GM23248 (cell line): ENCODE measurements around the gene ZNF846. TPM values are rescaled to one million over a fixed set of nuclear protein-coding genes. Genes with fewer than 3 reads are reported as not detected.
"Not testable (repeated sequence)": the region's sequence is repeated elsewhere in the genome, so short reads cannot be mapped to it uniquely, and the experiment has no call there.

ENCODE experiments used
- DNase-seq: peaks from one replicate; pipeline ENCODE4 v3.0.0-alpha.2; 2015
- H2AFZ ChIP-seq: fragments of 200-600 bp; sonication (generic); 2 replicates; pipeline ENCODE4 v1.6.1; 2016; ENCODE audit warnings: antibody characterized with exemption
- H3F3A ChIP-seq: fragments of 200-600 bp; sonication (generic); 2 replicates; pipeline ENCODE4 v1.6.1; 2016; ENCODE audit warnings: mild to moderate bottlenecking, antibody characterized with exemption, mixed run types; ENCODE audit not compliant: insufficient read depth
- H3K27ac ChIP-seq: fragments of 200-600 bp; sonication (generic); 2 replicates; pipeline ENCODE4 v1.5.1; 2016; ENCODE audit warnings: mild to moderate bottlenecking
- H3K27me3 ChIP-seq: fragments of 200-600 bp; sonication (generic); replicated peaks from 2 replicates; pipeline ENCODE4 v1.6.1; 2016; ENCODE audit warnings: mild to moderate bottlenecking; ENCODE audit not compliant: insufficient read depth
- H3K36me3 ChIP-seq: fragments of 200-600 bp; sonication (generic); 2 replicates; pipeline ENCODE4 v1.6.1; 2016; ENCODE audit warnings: low read depth, mild to moderate bottlenecking
- H3K4me1 ChIP-seq: fragments of 200-600 bp; sonication (generic); 2 replicates; pipeline ENCODE4 v1.6.1; 2016; ENCODE audit warnings: mild to moderate bottlenecking; ENCODE audit not compliant: insufficient read depth
- H3K4me2 ChIP-seq: fragments of 200-600 bp; sonication (generic); one replicate; pipeline ENCODE4 v1.6.1; 2016; ENCODE audit warnings: mild to moderate bottlenecking; ENCODE audit not compliant: unreplicated experiment
- H3K4me3 ChIP-seq: fragments of 200-600 bp; sonication (generic); 2 replicates; pipeline ENCODE4 v1.5.1; 2016; ENCODE audit warnings: mild to moderate bottlenecking
- H3K79me2 ChIP-seq: fragments of 200-600 bp; sonication (generic); 2 replicates; pipeline ENCODE4 v1.6.1; 2016; ENCODE audit warnings: mild to moderate bottlenecking; ENCODE audit not compliant: insufficient read depth
- H3K9ac ChIP-seq: fragments of 200-600 bp; sonication (generic); 2 replicates; pipeline ENCODE4 v1.6.1; 2016; ENCODE audit warnings: mild to moderate bottlenecking
- H3K9me2 ChIP-seq: fragments of 200-600 bp; sonication (generic); 2 replicates; pipeline ENCODE4 v1.6.1; 2016; ENCODE audit warnings: mixed run types, mild to moderate bottlenecking, moderate library complexity; ENCODE audit not compliant: insufficient read depth
- H3K9me3 ChIP-seq: fragments of 200-600 bp; sonication (generic); one replicate; pipeline ENCODE4 v1.6.1; 2017; ENCODE audit warnings: low read depth
- H4K20me1 ChIP-seq: fragments of 200-600 bp; sonication (generic); 2 replicates; pipeline ENCODE4 v1.6.0; 2016; ENCODE audit not compliant: insufficient read depth
- EZH2 ChIP-seq: fragments of 200-600 bp; sonication (generic); IDR thresholded peaks from 2 replicates; pipeline ENCODE4 v1.6.1; 2018; ENCODE audit warnings: antibody characterized with exemption, mild to moderate bottlenecking; ENCODE audit not compliant: insufficient read depth, poor library complexity, severe bottlenecking
- EZH2phosphoT487 ChIP-seq: fragments of 200-600 bp; sonication (generic); IDR thresholded peaks from 2 replicates; pipeline ENCODE4 v1.6.1; 2018; ENCODE audit warnings: antibody characterized with exemption, moderate library complexity, mild to moderate bottlenecking, low read depth; ENCODE audit not compliant: insufficient read depth
- WGBS, 2 experiments: methylation state at CpG; one replicate each; pipeline ENCODE4 v1.1.6; 2015 to 2017; ENCODE audit warnings: low lambda C conversion rate in 2 of 2, low coverage in 1 of 2; ENCODE audit errors: missing lambda C conversion rate in 2 of 2; 5-methylcytosine and 5-hydroxymethylcytosine counted together
- in situ Hi-C: fragments of 300-500 bp; cut with MboI; formaldehyde crosslinking; loops from 2 replicates; pipeline ENCODE4 v1.15.0; 2020
- polyA plus RNA-seq: library from polyadenylated mRNA; unstranded; fragments of >200 nt; fragmentation: Nextera tagmentation; extraction: Ambion mirVana; gene quantifications from 2 replicates; pipeline ENCODE4 v1.2.1, GENCODE V29; 2016
- total RNA-seq: library from RNA; depleted of rRNA; stranded (reverse); fragments of >200 nt; shearing (Covaris generic); gene quantifications from 2 replicates; pipeline ENCODE4 v1.2.3, GENCODE V29; 2014

Gene ZNF846
- total and polyA plus RNA-seq, 2 experiments from 2014 or later = 6.1 to 7.1 TPM

- WGBS, 2 experiments = 83 to 85% methylated on average over 8 of the region's 8 CpGs
- H3K4me2 ChIP-seq = no peak overlapping the region
- no peak for DNase-seq
- no peaks in the 10 kb centered on the region for H3K9me3 ChIP-seq
- in situ Hi-C loops = loop anchor here (10.0 to 25.0 kb wide), 3 partner anchors 162 to 652 kb away; partner anchors contain the start of genes ZNF559, ZNF561 and ZNF699
- no peak overlapping the region for H3K9ac ChIP-seq
- H3K27ac ChIP-seq = no peak overlapping the region
- no peak overlapping the region for H3K4me3 ChIP-seq
- H3K27me3 ChIP-seq = no peaks in the 10 kb centered on the region
- no peak for TF ChIP-seq EZH2phosphoT487
- no peak for TF ChIP-seq EZH2
- H3K4me1 ChIP-seq = peaks cover 7% of the 10 kb centered on the region; the same call in 1 of the 2 replicates
- H3K36me3 ChIP-seq = no peaks in the 10 kb centered on the region
- no peaks in the 10 kb centered on the region for H3K9me2 ChIP-seq
- peak overlapping the region; percentile 99; the same call in 1 of the 2 replicates for H2AFZ ChIP-seq
- H4K20me1 ChIP-seq = no peaks in the 10 kb centered on the region
- H3K79me2 ChIP-seq = peaks cover 24% of the 10 kb centered on the region
- H3F3A ChIP-seq = peaks cover 4% of the 10 kb centered on the region; the same call in 1 of the 2 replicates
Measured at GRCh38 chr19:9786819-9787218, 18.3 kb upstream of the ZNF846 start.

GRCh38 chr19:9786342-9786741 is 17.8 kb upstream of the ZNF846 start:
- no peaks in the 10 kb centered on the region for H4K20me1 ChIP-seq
- no peaks in the 10 kb centered on the region for H3K9me2 ChIP-seq
- peak overlapping the region; percentile 99 for H2AFZ ChIP-seq
- in situ Hi-C loops = loop anchor here (10.0 to 25.0 kb wide), 3 partner anchors 162 to 652 kb away; partner anchors contain the start of genes ZNF559, ZNF561 and ZNF699
- H3K9ac ChIP-seq = peak overlapping the region; percentile 93
- peak overlapping the region; percentile 91; the same call in 1 of the 2 replicates for H3K27ac ChIP-seq
- H3K4me1 ChIP-seq = peaks cover 7% of the 10 kb centered on the region; the same call in 1 of the 2 replicates
- H3K9me3 ChIP-seq = no peaks in the 10 kb centered on the region
- 53 to 84% methylated on average over 5 to 9 of the region's 9 CpGs for WGBS, 2 experiments
- DNase-seq = no peak
- H3K79me2 ChIP-seq = peaks cover 24% of the 10 kb centered on the region
- H3K36me3 ChIP-seq = no peaks in the 10 kb centered on the region
- H3K27me3 ChIP-seq = no peaks in the 10 kb centered on the region
- H3K4me2 ChIP-seq = peak overlapping the region; percentile 95
- peaks cover 4% of the 10 kb centered on the region; the same call in 1 of the 2 replicates for H3F3A ChIP-seq
- peak overlapping the region; percentile 99 for H3K4me3 ChIP-seq
- TF ChIP-seq EZH2 = no peak
- no peak for TF ChIP-seq EZH2phosphoT487

GRCh38 chr19:9785367-9786331 is 17.1 kb upstream of the ZNF846 start:
- Histone ChIP-seq H3F3A (peaks cover 4% of the 10 kb centered on the region; the same call in 1 of the 2 replicates), H3K9me3 (no peaks in the 10 kb centered on the region), H3K4me3 (peak overlapping the region; percentile 99), H3K27me3 (no peaks in the 10 kb centered on the region), H3K9ac (peak overlapping the region; percentile 93), H3K36me3 (no peaks in the 10 kb centered on the region), H3K27ac (peak overlapping the region; percentile 91), H3K4me2 (peak overlapping the region; percentile 95), H3K9me2 (no peaks in the 10 kb centered on the region), H3K79me2 (peaks cover 24% of the 10 kb centered on the region), H4K20me1 (no peaks in the 10 kb centered on the region), H3K4me1 (peaks cover 7% of the 10 kb centered on the region; the same call in 1 of the 2 replicates), H2AFZ (peak overlapping the region; percentile 99)
- TF ChIP-seq EZH2phosphoT487 (no peak), EZH2 (no peak)
- in situ Hi-C loops = loop anchor here (10.0 to 25.0 kb wide), 3 partner anchors 161 to 651 kb away; partner anchors contain the start of genes ZNF559, ZNF561 and ZNF699
- 2 to 3% methylated on average over 39 to 74 of the region's 74 CpGs for WGBS, 2 experiments
- DNase-seq = peak; percentile 99

- not testable (repeated sequence) for DNase-seq, H3K4me2 ChIP-seq, H3K9me3 ChIP-seq, H2AFZ ChIP-seq, H3K27ac ChIP-seq, H3K27me3 ChIP-seq, H3K4me3 ChIP-seq, H4K20me1 ChIP-seq, H3K36me3 ChIP-seq, H3K9me2 ChIP-seq, H3K4me1 ChIP-seq, H3F3A ChIP-seq
- WGBS, 2 experiments = 86 to 95% methylated on average over 6 of the region's 6 CpGs
- Histone ChIP-seq H3K9ac (0 out of 2 replicates have a peak overlapping the region, but pooled peaks have one; percentile 75), H3K79me2 (peaks cover 24% of the 10 kb centered on the region)
- in situ Hi-C loops = loop anchor here (10.0 to 25.0 kb wide), 3 partner anchors 159 to 649 kb away; partner anchors contain the start of genes ZNF559, ZNF561 and ZNF699
Measured at GRCh38 chr19:9784163-9784496, 15.6 kb upstream of the ZNF846 start.
